ENCODE measurements around the gene RARS2.
A peak's percentile ranks its signal among the peaks of the same experiment; 100 is the strongest.

Gene RARS2

GRCh38 chr6:87572883-87573282 lies 16.9 kb downstream of the RARS2 start:
- no peak for DNase-seq

GRCh38 chr6:87572021-87572420 lies 17.8 kb downstream of the RARS2 start:
- no peak for DNase-seq

GRCh38 chr6:87561017-87561416 lies 28.8 kb downstream of the RARS2 start:
- no peak for DNase-seq

- no peak for DNase-seq
Observed at GRCh38 chr6:87558446-87558845, 31.3 kb downstream of the RARS2 start.

- DNase-seq = no peak
Observed at GRCh38 chr6:87555506-87555905, 34.3 kb downstream of the RARS2 start.

- no peak for DNase-seq
Observed at GRCh38 chr6:87553159-87553765, 36.5 kb downstream of the RARS2 start.

GRCh38 chr6:87551799-87552198 lies 38.0 kb downstream of the RARS2 start:
- DNase-seq = no peak

GRCh38 chr6:87544474-87544735 lies 45.4 kb downstream of the RARS2 start:
- no peak for DNase-seq

- DNase-seq = no peak
Observed at GRCh38 chr6:87543696-87544473, 45.9 kb downstream of the RARS2 start.

GRCh38 chr6:87541744-87542143 lies 48.0 kb downstream of the RARS2 start:
- no peak for DNase-seq

GRCh38 chr6:87541041-87541440 lies 48.7 kb downstream of the RARS2 start:
- DNase-seq = no peak

- DNase-seq = no peak
Observed at GRCh38 chr6:87540539-87540938, 49.2 kb downstream of the RARS2 start.

- no peak for DNase-seq
Observed at GRCh38 chr6:87539554-87539953, 50.2 kb downstream of the RARS2 start.

- DNase-seq = no peak
Observed at GRCh38 chr6:87538510-87539260, 51.1 kb downstream of the RARS2 start.

- DNase-seq = no peak
Observed at GRCh38 chr6:87534377-87535047, 55.3 kb downstream of the RARS2 start.

GRCh38 chr6:87529221-87529620 lies 60.6 kb downstream of the RARS2 start:
- DNase-seq = no peak

- DNase-seq = no peak
Observed at GRCh38 chr6:87522686-87523085, 67.1 kb downstream of the RARS2 start.

GRCh38 chr6:87518453-87518852 lies 71.3 kb downstream of the RARS2 start:
- DNase-seq = no peak

- peak; percentile 5 for DNase-seq
Observed at GRCh38 chr6:87514831-87515230, 75.0 kb downstream of the RARS2 start.

- no peak for DNase-seq
Observed at GRCh38 chr6:87504441-87504840, 85.3 kb downstream of the RARS2 start.

- DNase-seq = no peak
Observed at GRCh38 chr6:87501809-87502572, 87.8 kb downstream of the RARS2 start.

- DNase-seq = no peak
Observed at GRCh38 chr6:87498048-87498447, 91.7 kb downstream of the RARS2 start.
